Ascending aorta (tissue), 2 donors: ENCODE data around the gene CMTM1. TPM values are rescaled to one million over a fixed set of nuclear protein-coding genes. Genes with fewer than 3 reads are reported as not detected.

Experiments used
- DNase-seq, 2 donors: peaks; one replicate each; pipeline ENCODE4 v3.0.0-alpha.2; 2019; ENCODE audit warnings: low spot score in 2 of 2
- H3K27ac ChIP-seq, 2 donors: fragments of 200-600 bp; sonication (generic); one replicate each; pipeline ENCODE4 v1.5.1; 2016 to 2017; ENCODE audit warnings: mild to moderate bottlenecking in 1 of 2
- H3K27me3 ChIP-seq: fragments of 200-600 bp; sonication (generic); one replicate; pipeline ENCODE4 v1.5.1; 2017
- H3K36me3 ChIP-seq, 2 donors: fragments of 200-600 bp; sonication (generic); one replicate each; pipeline ENCODE4 v1.5.1; 2016
- H3K4me1 ChIP-seq, 2 donors: fragments of 200-600 bp; sonication (generic); one replicate each; pipeline ENCODE4 v1.5.1; 2016 to 2017; ENCODE audit warnings: mild to moderate bottlenecking in 1 of 2
- H3K4me3 ChIP-seq, 2 donors: fragments of 200-600 bp; sonication (generic); one replicate each; pipeline ENCODE4 v1.5.1; 2016 to 2017; ENCODE audit warnings: mild to moderate bottlenecking in 1 of 2
- H3K9me3 ChIP-seq, 2 donors: fragments of 200-600 bp; sonication (generic); one replicate each; pipeline ENCODE4 v1.5.1; 2016
- CTCF ChIP-seq, 3 experiments: fragments of 200-600 bp in 2 of 3; fragments of 450-650 bp in 1 of 3; sonication (generic) in 2 of 3; IDR thresholded peaks; one replicate each; pipeline ENCODE4 v1.5.1; 2016 to 2019; ENCODE audit warnings: antibody characterized with exemption in 3 of 3, mild to moderate bottlenecking in 1 of 3, moderate library complexity in 1 of 3
- intact Hi-C: fragments of 100-400 bp; cut with DNase I; formaldehyde crosslinking; loops from one replicate; pipeline ENCODE4 v1.15.1; 2023
- total RNA-seq: library from RNA; depleted of rRNA; stranded (reverse); fragments of >200 nt; gene quantifications from one replicate; pipeline ENCODE4 v1.1.0, GENCODE V29; 2016

Gene CMTM1
- total RNA-seq, 1 donor from 2014 or later: not detected

GRCh38 chr16:66585481-66586239 lies 19.4 kb downstream of the CMTM1 start:
- H3K36me3 ChIP-seq: no peaks in the 10 kb centered on the region
- H3K4me3 ChIP-seq: no peak overlapping the region
- no peak overlapping the region for H3K27ac ChIP-seq
- intact Hi-C loops: no loop called here
- no peaks in the 10 kb centered on the region for H3K27me3 ChIP-seq
- TF ChIP-seq CTCF (IDR thresholded peaks at IDR 0.05): no peak
- no peak for DNase-seq
- no peaks in the 10 kb centered on the region for H3K9me3 ChIP-seq
- peaks cover 0 to 5% of the 10 kb centered on the region in 2 donors for H3K4me1 ChIP-seq

GRCh38 chr16:66587881-66588600 lies 21.8 kb downstream of the CMTM1 start:
- Histone ChIP-seq H3K36me3 (no peaks in the 10 kb centered on the region), H3K9me3 (no peaks in the 10 kb centered on the region), H3K27me3 (no peaks in the 10 kb centered on the region), H3K27ac (no peak overlapping the region), H3K4me3 (no peak overlapping the region), H3K4me1 (no peaks in the 10 kb centered on the region)
- intact Hi-C loops: no loop called here
- DNase-seq: no peak
- no peak for TF ChIP-seq CTCF (IDR thresholded peaks at IDR 0.05)

GRCh38 chr16:66588981-66589713 lies 22.9 kb downstream of the CMTM1 start:
- intact Hi-C loops: loop anchor here (1.0 kb wide), 1 partner anchor 183 kb away; no protein-coding TSS in a partner anchor

GRCh38 chr16:66590322-66590721 lies 24.1 kb downstream of the CMTM1 start:
- Histone ChIP-seq H3K27ac (no peak overlapping the region), H3K36me3 (no peaks in the 10 kb centered on the region), H3K4me3 (no peak overlapping the region), H3K4me1 (no peaks in the 10 kb centered on the region), H3K27me3 (no peaks in the 10 kb centered on the region), H3K9me3 (no peaks in the 10 kb centered on the region)
- no peak for DNase-seq
- intact Hi-C loops: no loop called here
- TF ChIP-seq CTCF (IDR thresholded peaks at IDR 0.05): no peak

More at GRCh38 chr16:66588981-66589713, 22.9 kb downstream of the CMTM1 start:
- no peaks in the 10 kb centered on the region for H3K9me3 ChIP-seq
- no peak for DNase-seq
- H3K4me3 ChIP-seq: no peak overlapping the region
- H3K27me3 ChIP-seq: no peaks in the 10 kb centered on the region
- no peaks in the 10 kb centered on the region for H3K4me1 ChIP-seq
- H3K36me3 ChIP-seq: no peaks in the 10 kb centered on the region
- H3K27ac ChIP-seq: no peak overlapping the region
- TF ChIP-seq CTCF (IDR thresholded peaks at IDR 0.05): peak; percentile 35 to 72 (median 54)

- no peaks in the 10 kb centered on the region for H3K36me3 ChIP-seq
- no peak overlapping the region for H3K4me3 ChIP-seq
- H3K4me1 ChIP-seq: no peaks in the 10 kb centered on the region
- no peak for DNase-seq
- H3K27me3 ChIP-seq: no peaks in the 10 kb centered on the region
- intact Hi-C loops: no loop called here
- H3K9me3 ChIP-seq: no peaks in the 10 kb centered on the region
- no peak overlapping the region for H3K27ac ChIP-seq
- no peak for TF ChIP-seq CTCF (IDR thresholded peaks at IDR 0.05)
These were observed 24.8 kb downstream of the CMTM1 start for GRCh38 chr16:66591018-66591417.
